Endothelial cell of umbilical vein (primary cell): Measurements from ENCODE around the gene TBX18. TPM values are rescaled to one million over a fixed set of nuclear protein-coding genes. Genes with fewer than 3 reads are reported as not detected.

Experiments
- BruUV-seq: library from RNA; stranded (reverse); fragments of 400-500 nt; replicated peaks from 2 replicates; lab custom pipeline; 2021; lab: Mats Ljungman, UMichigan
- CTCF ChIA-PET: fragments of 300-600, 350-600 bp; sonication (Branson Sonifier 250); formaldehyde crosslinking; loops from one replicate; lab custom pipeline; 2021; ENCODE audit warnings: antibody characterized with exemption, inconsistent platforms; lab: Charles Lee
- POLR2A ChIA-PET: fragments of 300-600, 350-600 bp; sonication (Branson Sonifier 250); formaldehyde crosslinking; loops from one replicate; lab custom pipeline; 2021; ENCODE audit warnings: antibody characterized with exemption, inconsistent platforms; lab: Charles Lee
- DNase-seq: peaks from one replicate; pipeline ENCODE4 v3.0.0-alpha.2; 2011; ENCODE audit warnings: low read depth, low spot score
- FAIRE-seq: peaks from 2 replicates; lab custom pipeline; 2011; peaks lifted over from hg19 to GRCh38; lab: Jason Lieb, UNC
- H2AFZ ChIP-seq: 2 replicates; pipeline ENCODE4 v1.6.0; 2012; ENCODE audit warnings: low read depth, low read length, control low read depth, inconsistent platforms
- H3K27ac ChIP-seq: 2 replicates; pipeline ENCODE4 v1.5.1; 2011; ENCODE audit warnings: low read depth, mild to moderate bottlenecking, control low read depth, low read length, moderate library complexity; ENCODE audit not compliant: insufficient read depth
- H3K27me3 ChIP-seq, 2 experiments: 2 replicates each; pipeline versions ENCODE4 v1.6.0 to v1.6.1; 2011; ENCODE audit warnings: low read length in 2 of 2, mixed read lengths in 1 of 2; ENCODE audit not compliant: control insufficient read depth in 2 of 2, insufficient read depth in 2 of 2
- H3K36me3 ChIP-seq, 2 experiments: 2 replicates in 1 of 2; 3 replicates in 1 of 2; pipeline ENCODE4 v1.5.1; 2011; ENCODE audit warnings: low read length in 2 of 2, mild to moderate bottlenecking in 1 of 2, moderate library complexity in 1 of 2; ENCODE audit not compliant: control insufficient read depth in 2 of 2, insufficient read depth in 2 of 2; ENCODE audit errors: extremely low read depth in 1 of 2
- H3K4me1 ChIP-seq: 3 replicates; pipeline ENCODE4 v1.5.1; 2011; ENCODE audit warnings: mild to moderate bottlenecking, low read length; ENCODE audit not compliant: control insufficient read depth, insufficient read depth; ENCODE audit errors: extremely low read depth
- H3K4me2 ChIP-seq: 2 replicates; pipeline ENCODE4 v1.6.1; 2011; ENCODE audit warnings: low read length, control low read depth, mixed read lengths; ENCODE audit not compliant: insufficient read depth
- H3K4me3 ChIP-seq, 3 experiments: fragments of 200-600 bp in 1 of 3; sonication (generic), shearing (Covaris generic) in 1 of 3; replicated peaks in 1 of 3; 2 replicates each; pipeline ENCODE4 v1.5.1; 2011 to 2016; ENCODE audit warnings: control low read depth in 3 of 3, low read length in 3 of 3, mild to moderate bottlenecking in 2 of 3, inconsistent platforms in 1 of 3, low read depth in 1 of 3, moderate library complexity in 1 of 3; ENCODE audit not compliant: insufficient read depth in 1 of 3
- H3K79me2 ChIP-seq: 2 replicates; pipeline ENCODE4 v1.6.0; 2012; ENCODE audit warnings: low read length, inconsistent platforms; ENCODE audit not compliant: control insufficient read depth, insufficient read depth
- H3K9ac ChIP-seq: replicated peaks from 2 replicates; pipeline ENCODE3; 2011; ENCODE audit warnings: low read length, control low read depth; ENCODE audit not compliant: insufficient read depth; ENCODE audit errors: extremely low read depth
- H3K9me1 ChIP-seq: replicated peaks from 3 replicates; pipeline ENCODE4 v1.6.0; 2011; ENCODE audit warnings: mild to moderate bottlenecking, low read length; ENCODE audit not compliant: control insufficient read depth, insufficient read depth; ENCODE audit errors: extremely low read depth
- H3K9me3 ChIP-seq: replicated peaks from 2 replicates; pipeline ENCODE4 v1.5.1; 2012; ENCODE audit warnings: low read length, inconsistent platforms; ENCODE audit not compliant: control insufficient read depth, insufficient read depth
- H4K20me1 ChIP-seq: replicated peaks from 2 replicates; pipeline ENCODE3; 2011; ENCODE audit warnings: mild to moderate bottlenecking, low read length; ENCODE audit not compliant: control insufficient read depth, insufficient read depth; ENCODE audit errors: extremely low read depth
- CTCF ChIP-seq, 2 donors: IDR thresholded peaks; 1 replicate in 1 of 2; 2 replicates in 1 of 2; pipeline ENCODE4 v1.5.1; 2011; ENCODE audit warnings: low read length in 2 of 2, mild to moderate bottlenecking in 2 of 2, moderate library complexity in 2 of 2, control low read depth in 1 of 2, inconsistent platforms in 1 of 2, low read depth in 1 of 2; ENCODE audit not compliant: insufficient read depth in 1 of 2; ENCODE audit errors: extremely low read depth in 1 of 2
- FOS ChIP-seq: IDR thresholded peaks from 2 replicates; pipeline ENCODE4 v1.6.1; 2011; ENCODE audit warnings: mild to moderate bottlenecking, low read length, moderate library complexity, borderline replicate concordance; ENCODE audit not compliant: insufficient read depth
- MAX ChIP-seq: IDR thresholded peaks from 2 replicates; pipeline ENCODE4 v1.6.1; 2011; ENCODE audit not compliant: insufficient read depth, insufficient read length
- POLR2A ChIP-seq: IDR thresholded peaks from 2 replicates; pipeline ENCODE4 v1.6.1; 2012; ENCODE audit warnings: low read depth, mild to moderate bottlenecking, control low read depth, low read length
- dilution Hi-C: fragments of 300-500 bp; cut with MboI; formaldehyde crosslinking; loops from one replicate; pipeline ENCODE4 v1.15.0; 2019; ENCODE audit warnings: low sequenced_read_pairs; ENCODE audit not compliant: extremely low pct_ligation_motif_present
- intact Hi-C: fragments of 100-400 bp; cut with micrococcal nuclease; formaldehyde crosslinking; loops from one replicate; pipeline ENCODE4 v1.10.0; 2022
- polyA plus RNA-seq, 4 experiments: library from polyadenylated mRNA; depleted of rRNA in 3 of 4; stranded (reverse) in 3 of 4; unstranded in 1 of 4; fragments of >200 nt; gene quantifications; 2 replicates each; pipeline versions ENCODE4 v1.2.1 to v1.2.3, GENCODE V29; 2011 to 2012; ENCODE audit warnings: missing spikeins in 1 of 4
- small RNA-seq: library from RNA; depleted of rRNA; stranded (forward); fragments of <200 nt; gene quantifications from one replicate; pipeline ENCODE3, GENCODE V24; 2012; ENCODE audit warnings: low replicate concordance, low read depth; ENCODE audit not compliant: insufficient read depth, insufficient read length
- total RNA-seq: library from RNA; stranded (reverse); gene quantifications from 2 replicates; pipeline ENCODE4 v1.2.3, GENCODE V29; 2021

Gene TBX18
- total and polyA plus RNA-seq, 2 donors (not counting 3 experiments of a cell fraction or from before 2014, with no cell fraction given), result 28.4 to 60.5 TPM

- TF ChIP-seq CTCF (IDR thresholded peaks at IDR 0.05; ENCODE audit: extremely low read depth in 1 of 2, insufficient read depth in 1 of 2, low read depth in 1 of 2, low read length in 2 of 2), result no peak
- TF ChIP-seq FOS, result no peak
- TF ChIP-seq POLR2A, result no peak
- TF ChIP-seq MAX, result no peak
- Histone ChIP-seq H3K4me2 (no peak overlapping the region), H3K4me3 (no peak overlapping the region), H4K20me1 (no peaks in the 10 kb centered on the region), H3K27ac (no peak overlapping the region), H2AFZ (no peak overlapping the region), H3K27me3 (no peaks in the 10 kb centered on the region), H3K9me3 (no peaks in the 10 kb centered on the region), H3K9me1 (no peaks in the 10 kb centered on the region), H3K4me1 (peaks cover 18% of the 10 kb centered on the region), H3K36me3 (no peaks in the 10 kb centered on the region), H3K9ac (no peak overlapping the region), H3K79me2 (no peaks in the 10 kb centered on the region)
- ChIA-PET POLR2A (no interaction called here), CTCF (no interaction called here)
- FAIRE-seq, result no peak
- dilution Hi-C loops (loop anchor here (25.0 kb wide), 1 partner anchor 99 kb away; no protein-coding TSS in a partner anchor), intact Hi-C loops (no loop called here)
- BruUV-seq, result no TSS peak
- DNase-seq, result no peak
These were observed 126.1 kb downstream of the TBX18 start for GRCh38 chr6:84638286-84638685.

Small RNA genes within 50 kb of the gene (small RNA-seq; reads per million reads assigned to genes)
- gene AL590143.1, result not detected
